Measurements from ENCODE around the gene KRT7. TPM values are rescaled to one million over a fixed set of nuclear protein-coding genes. Genes with fewer than 3 reads are reported as not detected.

Gene KRT7
- total RNA-seq, 2 experiments from 2014 or later: not detected

- no peak overlapping the region for H3K27ac Mint-ChIP-seq
- no peak for DNase-seq
- intact Hi-C loops (cut with DNase I, micrococcal nuclease): no loop called here
- no peaks in the 10 kb centered on the region for H3K9me3 Mint-ChIP-seq
- H3K4me3 ChIP-seq (ENCODE audit: low read length): no peak overlapping the region
- peaks cover 13 to 14% of the 10 kb centered on the region in 2 experiments for H3K27me3 ChIP-seq (ENCODE audit: control insufficient read depth in 1 of 2, insufficient read depth in 2 of 2, low read length in 2 of 2)
- peaks cover 27% of the 10 kb centered on the region for H3K4me1 ChIP-seq (ENCODE audit: insufficient read depth, low read length)
- no peak for TF ChIP-seq CTCF (IDR thresholded peaks at IDR 0.05)
- ATAC-seq (ENCODE audit: poor library complexity): no peak
- H3K9me3 ChIP-seq (ENCODE audit: control insufficient read depth in 1 of 2, insufficient read depth in 1 of 2, low read length in 2 of 2): peaks cover 0 to 4% of the 10 kb centered on the region in 2 experiments
- H3K36me3 Mint-ChIP-seq (ENCODE audit: low read depth): no peaks in the 10 kb centered on the region
- ChIA-PET POLR2A (no interaction called here), CTCF (no interaction called here)
- H3K36me3 ChIP-seq (ENCODE audit: insufficient read depth, low read length): no peaks in the 10 kb centered on the region
- peaks cover 18% of the 10 kb centered on the region for H3K4me1 Mint-ChIP-seq (ENCODE audit: low read depth)
- H3K27ac ChIP-seq (ENCODE audit: low read depth in 1 of 2, low read length in 2 of 2): no peak overlapping the region
- H3K27me3 Mint-ChIP-seq: peaks cover 35% of the 10 kb centered on the region
- no peak overlapping the region for H3K4me3 Mint-ChIP-seq
Observed at GRCh38 chr12:52245962-52246569, 13.0 kb downstream of the KRT7 start.

- DNase-seq: no peak
- H3K4me1 Mint-ChIP-seq (ENCODE audit: low read depth): peaks cover 18% of the 10 kb centered on the region
- Histone ChIP-seq H3K9me3 (ENCODE audit: control insufficient read depth in 1 of 2, insufficient read depth in 1 of 2, low read length in 2 of 2) (peaks cover 0 to 4% of the 10 kb centered on the region in 2 experiments), H3K4me3 (ENCODE audit: low read length) (no peak overlapping the region), H3K4me1 (ENCODE audit: insufficient read depth, low read length) (peaks cover 33% of the 10 kb centered on the region), H3K27me3 (ENCODE audit: control insufficient read depth in 1 of 2, insufficient read depth in 2 of 2, low read length in 2 of 2) (peaks cover 13 to 14% of the 10 kb centered on the region in 2 experiments), H3K27ac (ENCODE audit: low read depth in 1 of 2, low read length in 2 of 2) (no peak overlapping the region), H3K36me3 (ENCODE audit: insufficient read depth, low read length) (no peaks in the 10 kb centered on the region)
- no peaks in the 10 kb centered on the region for H3K9me3 Mint-ChIP-seq
- peaks cover 38% of the 10 kb centered on the region for H3K27me3 Mint-ChIP-seq
- ATAC-seq (ENCODE audit: poor library complexity): no peak
- ChIA-PET POLR2A (no interaction called here), CTCF (no interaction called here)
- no peak for TF ChIP-seq CTCF (IDR thresholded peaks at IDR 0.05)
- H3K36me3 Mint-ChIP-seq (ENCODE audit: low read depth): no peaks in the 10 kb centered on the region
- intact Hi-C loops (cut with DNase I, micrococcal nuclease): no loop called here
- no peak overlapping the region for H3K4me3 Mint-ChIP-seq
- H3K27ac Mint-ChIP-seq: no peak overlapping the region
Observed at GRCh38 chr12:52246720-52247621, 13.9 kb downstream of the KRT7 start.

GRCh38 chr12:52247622-52248540 lies 14.8 kb downstream of the KRT7 start:
- H3K36me3 ChIP-seq (ENCODE audit: insufficient read depth, low read length): no peaks in the 10 kb centered on the region
- peaks cover 32% of the 10 kb centered on the region for H3K4me1 ChIP-seq (ENCODE audit: insufficient read depth, low read length)
- no peak overlapping the region for H3K4me3 Mint-ChIP-seq
- intact Hi-C loops (cut with DNase I, micrococcal nuclease): no loop called here
- ChIA-PET POLR2A (no interaction called here), CTCF (no interaction called here)
- H3K27ac ChIP-seq (ENCODE audit: low read depth in 1 of 2, low read length in 2 of 2): no peak overlapping the region
- ATAC-seq (ENCODE audit: poor library complexity): no peak
- H3K9me3 ChIP-seq (ENCODE audit: control insufficient read depth in 1 of 2, insufficient read depth in 1 of 2, low read length in 2 of 2): peaks cover 0 to 4% of the 10 kb centered on the region in 2 experiments
- DNase-seq: peak in 1 of 14 experiments; percentile 16
- peaks cover 13 to 14% of the 10 kb centered on the region in 2 experiments for H3K27me3 ChIP-seq (ENCODE audit: control insufficient read depth in 1 of 2, insufficient read depth in 2 of 2, low read length in 2 of 2)
- H3K4me1 Mint-ChIP-seq (ENCODE audit: low read depth): peaks cover 18% of the 10 kb centered on the region
- H3K27ac Mint-ChIP-seq: no peak overlapping the region
- H3K9me3 Mint-ChIP-seq: no peaks in the 10 kb centered on the region
- TF ChIP-seq CTCF (IDR thresholded peaks at IDR 0.05): no peak
- peaks cover 38% of the 10 kb centered on the region for H3K27me3 Mint-ChIP-seq
- H3K36me3 Mint-ChIP-seq (ENCODE audit: low read depth): no peaks in the 10 kb centered on the region
- no peak overlapping the region for H3K4me3 ChIP-seq (ENCODE audit: low read length)

Data from CD4-positive, alpha-beta T cell (primary cell).